ENCODE results near the gene CLEC9A.

CLEC9A gene

DNA sequence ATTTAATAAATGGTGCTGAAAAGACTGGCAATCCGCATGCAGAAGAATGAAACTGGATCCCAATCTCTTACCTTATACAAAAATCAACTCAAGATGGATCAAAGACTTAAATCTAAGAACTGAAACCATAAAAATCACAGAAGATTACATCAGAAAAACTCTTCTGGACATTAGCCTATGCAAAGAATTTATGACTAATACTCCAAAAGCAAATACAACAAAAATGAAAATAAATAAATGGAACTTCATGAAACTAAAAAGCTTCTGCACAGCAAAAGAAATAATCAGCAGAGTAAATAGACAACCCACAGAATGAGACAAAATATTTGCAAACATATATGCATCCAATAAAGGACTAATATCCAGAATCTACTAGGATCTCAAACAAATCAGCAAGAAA is 82.6 kb downstream of the CLEC9A start:
- H3K79me1 ChIP-seq (ENCODE audit: low read length), result no peaks in the 10 kb centered on the region
- H2BK15ac ChIP-seq (replicated peaks; ENCODE audit: low read depth), result no peak overlapping the region
- H3K79me2 ChIP-seq (ENCODE audit: control insufficient read depth, insufficient read depth, low read length), result no peaks in the 10 kb centered on the region
- no peaks in the 10 kb centered on the region for H3K4me1 ChIP-seq (ENCODE audit: control insufficient read depth, low read depth, low read length)
- H3K4me2 ChIP-seq (ENCODE audit: low read length), result no peak overlapping the region
- no peak overlapping the region for H3K23ac ChIP-seq (ENCODE audit: low read length)
- H3K27me3 ChIP-seq (ENCODE audit: insufficient read depth, low read length, poor library complexity), result no peaks in the 10 kb centered on the region
- DNase-seq, result no peak
- no peak overlapping the region for H3K4ac ChIP-seq (ENCODE audit: low read depth, low read length)
- no peak overlapping the region for H2BK5ac ChIP-seq (ENCODE audit: low read length)
- no CpG with 5 or more reads among the region's 1 CpG for WGBS (ENCODE audit: extremely low coverage, insufficient coverage, low lambda C conversion rate)
- H3K27ac ChIP-seq (ENCODE audit: low read depth, low read length), result no peak overlapping the region
- H4K5ac ChIP-seq (ENCODE audit: low read length), result no peak overlapping the region
- no peak overlapping the region for H2BK120ac ChIP-seq (ENCODE audit: low read depth, low read length)
- no peak overlapping the region for H3K4me3 ChIP-seq (ENCODE audit: low read length)
- no peak overlapping the region for H4K8ac ChIP-seq (ENCODE audit: low read depth, low read length)
- H2AK5ac ChIP-seq (ENCODE audit: low read length), result no peak overlapping the region
- no peak overlapping the region for H3K18ac ChIP-seq (ENCODE audit: low read length)
- H3K56ac ChIP-seq (ENCODE audit: low read length), result no peak overlapping the region
- no peaks in the 10 kb centered on the region for H3K36me3 ChIP-seq (ENCODE audit: control insufficient read depth, insufficient read depth, low read length)
- H3K9ac ChIP-seq (ENCODE audit: low read length), result no peak overlapping the region

DNA sequence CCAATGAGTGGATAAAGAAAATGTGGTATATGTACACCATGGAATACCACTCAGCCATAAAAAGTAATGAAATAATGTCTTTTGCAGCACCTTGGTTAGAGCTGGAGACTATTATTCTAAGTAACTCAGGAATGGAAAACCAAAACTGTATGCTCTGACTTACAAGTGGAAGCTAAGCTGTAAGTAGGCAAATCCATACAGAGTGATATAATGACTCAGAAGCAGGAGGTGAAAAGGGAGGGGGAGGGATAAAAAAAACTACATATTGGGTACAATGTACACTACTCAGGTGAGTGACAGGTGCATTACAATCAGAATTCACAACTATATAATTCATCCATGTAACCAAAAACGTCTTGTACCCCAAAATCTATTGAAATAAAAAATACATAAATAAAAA is 83.4 kb downstream of the CLEC9A start:
- WGBS (ENCODE audit: extremely low coverage, insufficient coverage, low lambda C conversion rate), result 100% methylated on average over 1 of the region's 1 CpG
- Histone ChIP-seq H3K79me2 (ENCODE audit: control insufficient read depth, insufficient read depth, low read length) (no peaks in the 10 kb centered on the region), H3K27me3 (ENCODE audit: insufficient read depth, low read length, poor library complexity) (no peaks in the 10 kb centered on the region), H2BK5ac (ENCODE audit: low read length) (no peak overlapping the region), H3K18ac (ENCODE audit: low read length) (no peak overlapping the region), H4K5ac (ENCODE audit: low read length) (no peak overlapping the region), H3K4ac (ENCODE audit: low read depth, low read length) (no peak overlapping the region), H4K8ac (ENCODE audit: low read depth, low read length) (no peak overlapping the region), H3K36me3 (ENCODE audit: control insufficient read depth, insufficient read depth, low read length) (no peaks in the 10 kb centered on the region), H3K4me2 (ENCODE audit: low read length) (no peak overlapping the region), H3K27ac (ENCODE audit: low read depth, low read length) (no peak overlapping the region), H3K9ac (ENCODE audit: low read length) (no peak overlapping the region), H2AK5ac (ENCODE audit: low read length) (no peak overlapping the region), H3K23ac (ENCODE audit: low read length) (no peak overlapping the region), H2BK15ac (replicated peaks; ENCODE audit: low read depth) (no peak overlapping the region), H2BK120ac (ENCODE audit: low read depth, low read length) (no peak overlapping the region), H3K79me1 (ENCODE audit: low read length) (no peaks in the 10 kb centered on the region), H3K56ac (ENCODE audit: low read length) (no peak overlapping the region), H3K4me1 (ENCODE audit: control insufficient read depth, low read depth, low read length) (no peaks in the 10 kb centered on the region), H3K4me3 (ENCODE audit: low read length) (no peak overlapping the region)
- DNase-seq, result no peak

DNA sequence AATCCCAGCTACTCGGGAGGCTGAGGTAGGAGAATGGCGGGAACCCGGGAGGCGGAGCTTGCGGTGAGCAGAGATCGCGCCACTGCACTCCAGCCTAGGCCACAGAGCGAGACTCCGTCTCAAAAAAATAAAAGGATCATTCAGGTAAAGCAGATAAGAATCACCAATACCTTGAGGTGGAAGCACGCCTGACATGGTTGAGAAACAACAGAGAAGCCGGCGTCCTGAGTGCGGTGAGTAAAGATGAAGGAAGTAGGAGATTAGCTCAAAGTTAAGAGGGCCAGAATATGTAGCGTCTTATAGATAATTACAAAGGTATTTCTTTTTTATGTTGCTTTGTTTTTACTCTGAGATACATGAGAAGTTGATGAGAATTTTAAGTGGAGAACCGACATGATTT is 84.8 kb downstream of the CLEC9A start:
- H3K4me3 ChIP-seq (ENCODE audit: low read length), result no peak overlapping the region
- no peak overlapping the region for H2AK5ac ChIP-seq (ENCODE audit: low read length)
- H3K9ac ChIP-seq (ENCODE audit: low read length), result no peak overlapping the region
- H3K27ac ChIP-seq (ENCODE audit: low read depth, low read length), result no peak overlapping the region
- no peaks in the 10 kb centered on the region for H3K79me1 ChIP-seq (ENCODE audit: low read length)
- no peak overlapping the region for H2BK15ac ChIP-seq (replicated peaks; ENCODE audit: low read depth)
- no peak overlapping the region for H3K56ac ChIP-seq (ENCODE audit: low read length)
- no peak overlapping the region for H3K23ac ChIP-seq (ENCODE audit: low read length)
- no peaks in the 10 kb centered on the region for H3K4me1 ChIP-seq (ENCODE audit: control insufficient read depth, low read depth, low read length)
- no peak overlapping the region for H3K18ac ChIP-seq (ENCODE audit: low read length)
- no peaks in the 10 kb centered on the region for H3K27me3 ChIP-seq (ENCODE audit: insufficient read depth, low read length, poor library complexity)
- no peak overlapping the region for H4K5ac ChIP-seq (ENCODE audit: low read length)
- H3K4ac ChIP-seq (ENCODE audit: low read depth, low read length), result no peak overlapping the region
- no peak overlapping the region for H2BK5ac ChIP-seq (ENCODE audit: low read length)
- no peak overlapping the region for H3K4me2 ChIP-seq (ENCODE audit: low read length)
- H3K79me2 ChIP-seq (ENCODE audit: control insufficient read depth, insufficient read depth, low read length), result no peaks in the 10 kb centered on the region
- DNase-seq, result no peak
- no CpG with 5 or more reads among the region's 15 CpGs for WGBS (ENCODE audit: extremely low coverage, insufficient coverage, low lambda C conversion rate)
- no peak overlapping the region for H2BK120ac ChIP-seq (ENCODE audit: low read depth, low read length)
- H3K36me3 ChIP-seq (ENCODE audit: control insufficient read depth, insufficient read depth, low read length), result no peaks in the 10 kb centered on the region
- no peak overlapping the region for H4K8ac ChIP-seq (ENCODE audit: low read depth, low read length)
